ENCODE measurements around the gene PNPLA3. TPM values are rescaled to one million over a fixed set of nuclear protein-coding genes. Genes with fewer than 3 reads are reported as not detected.

PNPLA3 gene
- total and polyA plus RNA-seq, 2 of the 4 experiments (the other 2 are of a cell fraction) = 3.6 to 7.5 TPM

- 0 out of 4 replicates have a peak, but pooled peaks cover 0 to 14% of the 10 kb centered on the region in 2 experiments for H3K79me1 ChIP-seq (ENCODE audit: low read depth in 1 of 2, low read length in 2 of 2)
- 84% methylated on average over 6 of the region's 16 CpGs; no CpG with 5 or more reads in 1 of the 2 experiments for WGBS, 2 experiments (ENCODE audit: extremely low coverage in 2 of 2, insufficient read length in 1 of 2)
- 0 out of 2 replicates have a peak overlapping the region, but pooled peaks have one; percentile 7 for H3K14ac ChIP-seq (replicated peaks; ENCODE audit: low read depth, low read length)
- H2BK15ac ChIP-seq (ENCODE audit: low read depth, low read length) = peak overlapping the region; percentile 83; the same call in 1 of the 3 replicates
- intact Hi-C loops (cut with micrococcal nuclease) = no loop called here
- peaks cover 29% of the 10 kb centered on the region for H3K9me1 ChIP-seq (ENCODE audit: insufficient read depth, low read length)
- ATAC-seq (ENCODE audit: low read depth) (no peak), DNase-seq (peak; percentile 51)
- POLR2A ChIA-PET (ENCODE audit: unreplicated experiment) = no interaction called here
- no peak overlapping the region for H3K56ac ChIP-seq (ENCODE audit: extremely low read depth, insufficient read depth, low read length)
- H3K23ac ChIP-seq (ENCODE audit: low read depth, low read length) = no peak overlapping the region
- peaks cover 39% of the 10 kb centered on the region for H3K4me1 ChIP-seq (ENCODE audit: control insufficient read depth, insufficient read depth, low read length)
- no peaks in the 10 kb centered on the region for H3K9me3 ChIP-seq (ENCODE audit: control insufficient read depth, insufficient read depth, low read length)
- in situ Hi-C loops (cut with MboI; ENCODE audit: low sequenced_read_pairs) = no loop called here
- H3K4ac ChIP-seq (ENCODE audit: low read depth, low read length) = peak overlapping the region; percentile 34
- no peaks in the 10 kb centered on the region for H4K20me1 ChIP-seq (ENCODE audit: insufficient read depth, low read length)
- H3K9ac ChIP-seq (ENCODE audit: low read depth, low read length) = no peak overlapping the region
- H2AK5ac ChIP-seq (ENCODE audit: low read depth, low read length) = peak overlapping the region; percentile 84
- no peaks in the 10 kb centered on the region for H3K36me3 ChIP-seq (ENCODE audit: control insufficient read depth, insufficient read depth, low read length)
- H2AFZ ChIP-seq (replicated peaks; ENCODE audit: low read length, poor library complexity) = peak overlapping the region; percentile 36
- peak overlapping the region; percentile 47 for H2BK5ac ChIP-seq (ENCODE audit: low read depth, low read length, poor library complexity, severe bottlenecking)
- dilution Hi-C loops (cut with HindIII; ENCODE audit: low sequenced_read_pairs, unreplicated experiment) = no loop called here
- H3K18ac ChIP-seq (ENCODE audit: low read depth, low read length) = peak overlapping the region; percentile 2; the same call in 1 of the 2 replicates
- no peak overlapping the region for H3K27ac ChIP-seq (ENCODE audit: insufficient read depth, low read length)
- peak overlapping the region; percentile 1; the same call in 1 of the 2 replicates for H4K5ac ChIP-seq (ENCODE audit: low read depth, low read length)
- H2BK120ac ChIP-seq (ENCODE audit: low read depth, low read length) = peak overlapping the region; percentile 44
- no peak for TF ChIP-seq CEBPB (IDR thresholded peaks at IDR 0.05; ENCODE audit: low read depth, low read length)
- peak; percentile 20; the same call in 1 of the 2 replicates for TF ChIP-seq FOS (IDR thresholded peaks at IDR 0.05; ENCODE audit: low read depth, low read length)
- no peaks in the 10 kb centered on the region for H3K27me3 ChIP-seq (ENCODE audit: control insufficient read depth, insufficient read depth, low read length)
- CTCF ChIA-PET = interaction anchor here (0.6 kb wide), 1 partner anchor 51 kb away, joined by 4 read pairs; no protein-coding TSS in a partner anchor
- H3K4me2 ChIP-seq (ENCODE audit: low read depth, low read length) = no peak overlapping the region
- H4K91ac ChIP-seq (ENCODE audit: insufficient read depth, low read depth, low read length) = peak overlapping the region; percentile 31
- H2BK20ac ChIP-seq (ENCODE audit: low read depth, low read length) = peak overlapping the region; percentile 79
- no peak overlapping the region for H2AK9ac ChIP-seq (replicated peaks; ENCODE audit: low read depth, low read length, poor library complexity)
- no peak overlapping the region for H3K4me3 ChIP-seq (ENCODE audit: insufficient read depth, low read depth, low read length)
- H4K8ac ChIP-seq (ENCODE audit: low read depth in 2 of 2, low read length in 2 of 2) = peak overlapping the region in 1 of 2 experiments; percentile 58; a peak in 1 of 4 replicates
- no TSS peak for BruUV-seq (replicated peaks)
Measured at GRCh38 chr22:43919106-43919973, 4.3 kb upstream of the PNPLA3 start.
